PFSK-1 (cell line): ENCODE results near the gene TNRC18.

Experiments used
- FOXP2 ChIP-seq: optimal IDR thresholded peaks from 2 replicates; pipeline ENCODE3; 2011; ENCODE audit warnings: borderline replicate concordance, control low read depth, inconsistent platforms; ENCODE audit not compliant: insufficient read depth; ENCODE audit errors: extremely low read length, extremely low read depth
- POLR2AphosphoS5 ChIP-seq: IDR thresholded peaks from 2 replicates; pipeline ENCODE4 v1.6.1; 2012; ENCODE audit warnings: low read depth, mild to moderate bottlenecking, control low read depth, low read length, moderate library complexity
- REST ChIP-seq, 2 experiments: IDR thresholded peaks; 2 replicates each; pipeline versions ENCODE4 v1.6.1 to v1.8.0; 2011 to 2012; ENCODE audit warnings: low read depth in 2 of 2, low read length in 2 of 2, control low read depth in 1 of 2, inconsistent platforms in 1 of 2, mild to moderate bottlenecking in 1 of 2, moderate library complexity in 1 of 2; ENCODE audit not compliant: insufficient read depth in 1 of 2
- SIN3A ChIP-seq: IDR thresholded peaks from 2 replicates; pipeline ENCODE4 v1.6.1; 2012; ENCODE audit warnings: mild to moderate bottlenecking, low read length, moderate library complexity, borderline replicate concordance; ENCODE audit not compliant: insufficient read depth
- TAF1 ChIP-seq: IDR thresholded peaks from 2 replicates; pipeline ENCODE4 v1.6.1; 2012; ENCODE audit warnings: low read length, control low read depth, borderline replicate concordance; ENCODE audit not compliant: insufficient read depth

TNRC18 gene

GRCh38 chr7:5448378-5449037 is 24.9 kb upstream of the TNRC18 start:
- TF ChIP-seq POLR2AphosphoS5 (no peak), SIN3A (no peak), REST (IDR thresholded peaks at IDR 0.05; ENCODE audit: insufficient read depth in 1 of 2, low read depth in 2 of 2, low read length in 2 of 2) (no peak)

- TF ChIP-seq FOXP2 (no peak), TAF1 (no peak), POLR2AphosphoS5 (no peak), REST (IDR thresholded peaks at IDR 0.05; ENCODE audit: insufficient read depth in 1 of 2, low read depth in 2 of 2, low read length in 2 of 2) (no peak), SIN3A (no peak)
Measured at GRCh38 chr7:5445981-5446594, 22.5 kb upstream of the TNRC18 start.

GRCh38 chr7:5443678-5444077 is 20.0 kb upstream of the TNRC18 start:
- TF ChIP-seq POLR2AphosphoS5 (no peak), SIN3A (no peak), FOXP2 (no peak), REST (IDR thresholded peaks at IDR 0.05; ENCODE audit: insufficient read depth in 1 of 2, low read depth in 2 of 2, low read length in 2 of 2) (no peak), TAF1 (no peak)

- no peak for TF ChIP-seq POLR2AphosphoS5
Measured at GRCh38 chr7:5442757-5443305, 19.2 kb upstream of the TNRC18 start.

- no peak for TF ChIP-seq SIN3A
- no peak for TF ChIP-seq FOXP2
- no peak for TF ChIP-seq TAF1
- no peak for TF ChIP-seq REST (IDR thresholded peaks at IDR 0.05; ENCODE audit: insufficient read depth in 1 of 2, low read depth in 2 of 2, low read length in 2 of 2)
- TF ChIP-seq POLR2AphosphoS5 = no peak
Measured at GRCh38 chr7:5441840-5442503, 18.3 kb upstream of the TNRC18 start.
